ENCODE data around the gene PCYT1A.

Gene PCYT1A

GRCh38 chr3:196287440-196288140 lies at the start of gene PCYT1A:
Gene PCYT1A (minus strand): TSS chr3:196287726. CDS start chr3:196270531, 17,195 bp downstream.
- Histone ChIP-seq H4K20me1 (ENCODE audit: insufficient read depth, low read length) (no peaks in the 10 kb centered on the region), H3K4me3 (ENCODE audit: low read length) (peak within 1 kb of the TSS; percentile 83), H3K4me2 (ENCODE audit: low read depth, low read length) (peak within 1 kb of the TSS; percentile 88), H3K27ac (ENCODE audit: low read length) (peak within 1 kb of the TSS; percentile 64), H3K4me1 (ENCODE audit: low read length) (0 out of 2 replicates have a peak, but pooled peaks cover 9% of the 10 kb centered on the region), H3K9ac (ENCODE audit: low read length) (peak within 1 kb of the TSS; percentile 84), H3F3A (ENCODE audit: insufficient read depth, low read length) (peaks cover 10% of the 10 kb centered on the region), H3K27me3 (replicated peaks; ENCODE audit: insufficient read depth, low read length) (no peaks in the 10 kb centered on the region), H3K9me3 (replicated peaks; ENCODE audit: insufficient read depth, low read length) (no peaks in the 10 kb centered on the region), H2AFZ (ENCODE audit: low read length) (peak within 1 kb of the TSS; percentile 91), H3K9me2 (replicated peaks; ENCODE audit: insufficient read depth, low read length) (no peaks in the 10 kb centered on the region), H3K36me3 (replicated peaks; ENCODE audit: insufficient read depth, low read length) (no peaks in the 10 kb centered on the region), H3K79me2 (ENCODE audit: low read length) (peaks cover 50% of the 10 kb centered on the region)
- TF ChIP-seq EZH2phosphoT487 (IDR thresholded peaks at IDR 0.05; ENCODE audit: low read length) (no peak), CTCF (IDR thresholded peaks at IDR 0.05; ENCODE audit: low read length) (no peak), EZH2 (optimal IDR thresholded peaks at IDR 0.05; ENCODE audit: low read depth, low read length) (no peak)
- peak; percentile 94 for DNase-seq

GRCh38 chr3:196336319-196337145 lies 49.0 kb upstream of the PCYT1A start:
- H3F3A ChIP-seq (ENCODE audit: insufficient read depth, low read length), result no peaks in the 10 kb centered on the region
- H3K27me3 ChIP-seq (replicated peaks; ENCODE audit: insufficient read depth, low read length), result no peaks in the 10 kb centered on the region
- TF ChIP-seq EZH2phosphoT487 (IDR thresholded peaks at IDR 0.05; ENCODE audit: low read length), result no peak
- TF ChIP-seq EZH2 (optimal IDR thresholded peaks at IDR 0.05; ENCODE audit: low read depth, low read length), result no peak
- no peak for TF ChIP-seq CTCF (IDR thresholded peaks at IDR 0.05; ENCODE audit: low read length)
- no peak for DNase-seq
- H3K4me2 ChIP-seq (ENCODE audit: low read depth, low read length), result no peak overlapping the region
- H3K9me3 ChIP-seq (replicated peaks; ENCODE audit: insufficient read depth, low read length), result no peaks in the 10 kb centered on the region
- H4K20me1 ChIP-seq (ENCODE audit: insufficient read depth, low read length), result no peaks in the 10 kb centered on the region
- H2AFZ ChIP-seq (ENCODE audit: low read length), result no peak overlapping the region
- no peak overlapping the region for H3K27ac ChIP-seq (ENCODE audit: low read length)
- no peaks in the 10 kb centered on the region for H3K4me1 ChIP-seq (ENCODE audit: low read length)
- no peak overlapping the region for H3K9ac ChIP-seq (ENCODE audit: low read length)
- no peaks in the 10 kb centered on the region for H3K79me2 ChIP-seq (ENCODE audit: low read length)
- H3K36me3 ChIP-seq (replicated peaks; ENCODE audit: insufficient read depth, low read length), result no peaks in the 10 kb centered on the region
- H3K9me2 ChIP-seq (replicated peaks; ENCODE audit: insufficient read depth, low read length), result no peaks in the 10 kb centered on the region
- no peak overlapping the region for H3K4me3 ChIP-seq (ENCODE audit: low read length)

GRCh38 chr3:196335503-196335948 lies 48.0 kb upstream of the PCYT1A start:
- Histone ChIP-seq H3K9me3 (replicated peaks; ENCODE audit: insufficient read depth, low read length) (no peaks in the 10 kb centered on the region), H3K9ac (ENCODE audit: low read length) (no peak overlapping the region), H3K4me1 (ENCODE audit: low read length) (no peaks in the 10 kb centered on the region), H3K9me2 (replicated peaks; ENCODE audit: insufficient read depth, low read length) (no peaks in the 10 kb centered on the region), H3K27me3 (replicated peaks; ENCODE audit: insufficient read depth, low read length) (no peaks in the 10 kb centered on the region), H3K4me2 (ENCODE audit: low read depth, low read length) (no peak overlapping the region), H2AFZ (ENCODE audit: low read length) (no peak overlapping the region), H3K27ac (ENCODE audit: low read length) (no peak overlapping the region), H3K4me3 (ENCODE audit: low read length) (no peak overlapping the region), H3K36me3 (replicated peaks; ENCODE audit: insufficient read depth, low read length) (no peaks in the 10 kb centered on the region), H3K79me2 (ENCODE audit: low read length) (no peaks in the 10 kb centered on the region), H3F3A (ENCODE audit: insufficient read depth, low read length) (no peaks in the 10 kb centered on the region), H4K20me1 (ENCODE audit: insufficient read depth, low read length) (no peaks in the 10 kb centered on the region)
- TF ChIP-seq CTCF (IDR thresholded peaks at IDR 0.05; ENCODE audit: low read length) (no peak), EZH2phosphoT487 (IDR thresholded peaks at IDR 0.05; ENCODE audit: low read length) (no peak), EZH2 (optimal IDR thresholded peaks at IDR 0.05; ENCODE audit: low read depth, low read length) (no peak)
- no peak for DNase-seq

All from MM.1S (cell line).